Right lobe of liver (tissue), 4 donors: ENCODE data around the gene PRKAR1B.

Experiments used
- CTCF ChIP-seq, 4 donors: fragments of 200-600 bp in 3 of 4; fragments of 450-650 bp in 1 of 4; IDR thresholded peaks; one replicate each; pipeline versions ENCODE4 v1.5.1 to v1.8.0; 2016 to 2022; ENCODE audit warnings: antibody characterized with exemption in 4 of 4, mild to moderate bottlenecking in 2 of 4
- POLR2A ChIP-seq: fragments of 450-650 bp; IDR thresholded peaks from one replicate; pipeline ENCODE4 v1.6.1; 2017; ENCODE audit warnings: antibody characterized with exemption, mild to moderate bottlenecking
- donor health status: DM: no; HTN: no; CAD: no.
- donor health status: DM: no; HTN: no; CAD: no.
- donor health status: DM: no; HTN: yes; CAD: no.

GRCh38 chr7:644381-645305 lies 82.4 kb downstream of the PRKAR1B start:
- TF ChIP-seq CTCF (IDR thresholded peaks at IDR 0.05) (no peak), POLR2A (no peak)
